ENCODE results near the gene NXF3.
"Not testable (repeated sequence)": the region's sequence is repeated elsewhere in the genome, so short reads cannot be mapped to it uniquely, and the experiment has no call there.

The NXF3 gene

GRCh38 chrX:103116970-103117369 lies 24.0 kb upstream of the NXF3 start:
- H3K79me1 ChIP-seq (replicated peaks; ENCODE audit: low read length, poor library complexity, severe bottlenecking); H3K18ac ChIP-seq (ENCODE audit: low read depth in 1 of 2, low read length in 2 of 2); H3K4me3 ChIP-seq (ENCODE audit: insufficient read depth in 1 of 2, low read depth in 1 of 2, low read length in 2 of 2); H3K27me3 ChIP-seq (ENCODE audit: control insufficient read depth in 1 of 2, insufficient read depth in 1 of 2, low read length in 2 of 2); H2BK12ac ChIP-seq (ENCODE audit: low read length in 2 of 2); H3K23ac ChIP-seq (ENCODE audit: low read length in 2 of 2); H2AFZ ChIP-seq (ENCODE audit: low read depth, low read length); H2BK120ac ChIP-seq (ENCODE audit: low read depth, low read length); H3K4me1 ChIP-seq (ENCODE audit: control insufficient read depth, insufficient read depth, low read depth, low read length); H3K14ac ChIP-seq (ENCODE audit: low read length in 2 of 2); H3K9me3 ChIP-seq (ENCODE audit: control insufficient read depth, low read length); H3K9ac ChIP-seq (ENCODE audit: low read length); H3K27ac ChIP-seq (ENCODE audit: low read length, poor library complexity, severe bottlenecking); H4K8ac ChIP-seq (ENCODE audit: low read length); H2AK5ac ChIP-seq (ENCODE audit: low read length, severe bottlenecking); DNase-seq; H2BK15ac ChIP-seq (ENCODE audit: low read depth, poor library complexity, severe bottlenecking); H2BK5ac ChIP-seq (ENCODE audit: low read depth, low read length, poor library complexity, severe bottlenecking); H3K4me2 ChIP-seq (ENCODE audit: low read length, poor library complexity, severe bottlenecking); H3K36me3 ChIP-seq (ENCODE audit: control insufficient read depth in 1 of 2, insufficient read depth in 2 of 2, low read depth in 1 of 2, low read length in 2 of 2); H4K91ac ChIP-seq (ENCODE audit: low read length); H3K4ac ChIP-seq (ENCODE audit: low read depth in 1 of 2, low read length in 2 of 2): not testable (repeated sequence)
- 93% methylated on average over 11 of the region's 14 CpGs for WGBS

- not testable (repeated sequence) for H2BK5ac ChIP-seq (ENCODE audit: low read depth, low read length, poor library complexity, severe bottlenecking); H3K4me1 ChIP-seq (ENCODE audit: control insufficient read depth, insufficient read depth, low read depth, low read length); H3K79me1 ChIP-seq (replicated peaks; ENCODE audit: low read length, poor library complexity, severe bottlenecking); H3K14ac ChIP-seq (ENCODE audit: low read length in 2 of 2); H3K9me3 ChIP-seq (ENCODE audit: control insufficient read depth, low read length); H2AFZ ChIP-seq (ENCODE audit: low read depth, low read length); H2BK12ac ChIP-seq (ENCODE audit: low read length in 2 of 2); H2AK5ac ChIP-seq (ENCODE audit: low read length, severe bottlenecking); H3K9ac ChIP-seq (ENCODE audit: low read length); H3K23ac ChIP-seq (ENCODE audit: low read length in 2 of 2); H2BK120ac ChIP-seq (ENCODE audit: low read depth, low read length); H2BK15ac ChIP-seq (ENCODE audit: low read depth, poor library complexity, severe bottlenecking); H3K36me3 ChIP-seq (ENCODE audit: control insufficient read depth in 1 of 2, insufficient read depth in 2 of 2, low read depth in 1 of 2, low read length in 2 of 2); H3K18ac ChIP-seq (ENCODE audit: low read depth in 1 of 2, low read length in 2 of 2); H3K4me2 ChIP-seq (ENCODE audit: low read length, poor library complexity, severe bottlenecking); H3K27me3 ChIP-seq (ENCODE audit: control insufficient read depth in 1 of 2, insufficient read depth in 1 of 2, low read length in 2 of 2); H3K27ac ChIP-seq (ENCODE audit: low read length, poor library complexity, severe bottlenecking); H3K4me3 ChIP-seq (ENCODE audit: insufficient read depth in 1 of 2, low read depth in 1 of 2, low read length in 2 of 2); H3K4ac ChIP-seq (ENCODE audit: low read depth in 1 of 2, low read length in 2 of 2); H4K91ac ChIP-seq (ENCODE audit: low read length); DNase-seq; H4K8ac ChIP-seq (ENCODE audit: low read length)
- WGBS = 81% methylated on average over 3 of the region's 6 CpGs
These were observed 16.6 kb upstream of the NXF3 start for GRCh38 chrX:103109497-103109896.

GRCh38 chrX:103107836-103108235 lies 14.9 kb upstream of the NXF3 start:
- no peak overlapping the region for H3K9ac ChIP-seq (ENCODE audit: low read length)
- DNase-seq = no peak
- H3K79me1 ChIP-seq (replicated peaks; ENCODE audit: low read length, poor library complexity, severe bottlenecking) = no peaks in the 10 kb centered on the region
- no CpG with 5 or more reads among the region's 4 CpGs for WGBS
- no peak overlapping the region for H2BK12ac ChIP-seq (ENCODE audit: low read length in 2 of 2)
- H3K36me3 ChIP-seq (ENCODE audit: control insufficient read depth in 1 of 2, insufficient read depth in 2 of 2, low read depth in 1 of 2, low read length in 2 of 2) = no peaks in the 10 kb centered on the region
- no peak overlapping the region for H2AFZ ChIP-seq (ENCODE audit: low read depth, low read length)
- H3K23ac ChIP-seq (ENCODE audit: low read length in 2 of 2) = no peak overlapping the region
- H3K4ac ChIP-seq (ENCODE audit: low read depth in 1 of 2, low read length in 2 of 2) = no peak overlapping the region
- peaks cover 6% of the 10 kb centered on the region for H3K9me3 ChIP-seq (ENCODE audit: control insufficient read depth, low read length)
- H4K91ac ChIP-seq (ENCODE audit: low read length) = no peak overlapping the region
- no peak overlapping the region for H2BK120ac ChIP-seq (ENCODE audit: low read depth, low read length)
- H3K14ac ChIP-seq (ENCODE audit: low read length in 2 of 2) = no peak overlapping the region
- H3K18ac ChIP-seq (ENCODE audit: low read depth in 1 of 2, low read length in 2 of 2) = no peak overlapping the region
- no peak overlapping the region for H3K4me2 ChIP-seq (ENCODE audit: low read length, poor library complexity, severe bottlenecking)
- no peak overlapping the region for H4K8ac ChIP-seq (ENCODE audit: low read length)
- no peak overlapping the region for H2BK15ac ChIP-seq (ENCODE audit: low read depth, poor library complexity, severe bottlenecking)
- H3K27me3 ChIP-seq (ENCODE audit: control insufficient read depth in 1 of 2, insufficient read depth in 1 of 2, low read length in 2 of 2) = no peaks in the 10 kb centered on the region
- H3K4me3 ChIP-seq (ENCODE audit: insufficient read depth in 1 of 2, low read depth in 1 of 2, low read length in 2 of 2) = no peak overlapping the region
- no peaks in the 10 kb centered on the region for H3K4me1 ChIP-seq (ENCODE audit: control insufficient read depth, insufficient read depth, low read depth, low read length)
- H3K27ac ChIP-seq (ENCODE audit: low read length, poor library complexity, severe bottlenecking) = no peak overlapping the region
- no peak overlapping the region for H2AK5ac ChIP-seq (ENCODE audit: low read length, severe bottlenecking)
- no peak overlapping the region for H2BK5ac ChIP-seq (ENCODE audit: low read depth, low read length, poor library complexity, severe bottlenecking)

GRCh38 chrX:103107227-103107737 lies 14.3 kb upstream of the NXF3 start:
- not testable (repeated sequence) for H3K18ac ChIP-seq (ENCODE audit: low read depth in 1 of 2, low read length in 2 of 2); H3K79me1 ChIP-seq (replicated peaks; ENCODE audit: low read length, poor library complexity, severe bottlenecking); H3K27ac ChIP-seq (ENCODE audit: low read length, poor library complexity, severe bottlenecking); H2BK12ac ChIP-seq (ENCODE audit: low read length in 2 of 2); H2BK120ac ChIP-seq (ENCODE audit: low read depth, low read length); H4K8ac ChIP-seq (ENCODE audit: low read length); H3K23ac ChIP-seq (ENCODE audit: low read length in 2 of 2); DNase-seq; H2AFZ ChIP-seq (ENCODE audit: low read depth, low read length); H3K9ac ChIP-seq (ENCODE audit: low read length); H3K14ac ChIP-seq (ENCODE audit: low read length in 2 of 2); H3K9me3 ChIP-seq (ENCODE audit: control insufficient read depth, low read length); H2BK15ac ChIP-seq (ENCODE audit: low read depth, poor library complexity, severe bottlenecking); H3K27me3 ChIP-seq (ENCODE audit: control insufficient read depth in 1 of 2, insufficient read depth in 1 of 2, low read length in 2 of 2); H3K4me2 ChIP-seq (ENCODE audit: low read length, poor library complexity, severe bottlenecking); H3K4ac ChIP-seq (ENCODE audit: low read depth in 1 of 2, low read length in 2 of 2); H2BK5ac ChIP-seq (ENCODE audit: low read depth, low read length, poor library complexity, severe bottlenecking); H4K91ac ChIP-seq (ENCODE audit: low read length); H3K4me3 ChIP-seq (ENCODE audit: insufficient read depth in 1 of 2, low read depth in 1 of 2, low read length in 2 of 2); H2AK5ac ChIP-seq (ENCODE audit: low read length, severe bottlenecking); H3K36me3 ChIP-seq (ENCODE audit: control insufficient read depth in 1 of 2, insufficient read depth in 2 of 2, low read depth in 1 of 2, low read length in 2 of 2); H3K4me1 ChIP-seq (ENCODE audit: control insufficient read depth, insufficient read depth, low read depth, low read length)
- WGBS = 96% methylated on average over 15 of the region's 21 CpGs
